ENCODE results near the gene FLVCR1. TPM values are rescaled to one million over a fixed set of nuclear protein-coding genes. Genes with fewer than 3 reads are reported as not detected.

The FLVCR1 gene
- total and polyA plus RNA-seq, 2 donors (not counting 3 experiments of a cell fraction or from before 2014, with no cell fraction given): 3.2 to 11.9 TPM

- no peak overlapping the region for H2AFZ ChIP-seq (ENCODE audit: low read depth, low read length)
- no peak for DNase-seq (ENCODE audit: low read depth, low spot score)
- no peak overlapping the region for H3K4me3 ChIP-seq (replicated peaks in 1 of 3; ENCODE audit: insufficient read depth in 1 of 3, low read depth in 1 of 3, low read length in 3 of 3)
- FAIRE-seq: no peak
- dilution Hi-C loops (cut with MboI; ENCODE audit: extremely low pct_ligation_motif_present, low sequenced_read_pairs) (no loop called here), intact Hi-C loops (cut with micrococcal nuclease) (no loop called here)
- no peak overlapping the region for H3K27ac ChIP-seq (ENCODE audit: insufficient read depth, low read depth, low read length)
- H3K36me3 ChIP-seq (ENCODE audit: control insufficient read depth in 2 of 2, extremely low read depth in 1 of 2, insufficient read depth in 2 of 2, low read length in 2 of 2): no peaks in the 10 kb centered on the region
- no TSS peak for BruUV-seq (replicated peaks)
- H3K9ac ChIP-seq (replicated peaks; ENCODE audit: extremely low read depth, insufficient read depth, low read length): no peak overlapping the region
- no peak overlapping the region for H3K4me2 ChIP-seq (ENCODE audit: insufficient read depth, low read length)
- H3K9me1 ChIP-seq (replicated peaks; ENCODE audit: control insufficient read depth, extremely low read depth, insufficient read depth, low read length): no peaks in the 10 kb centered on the region
- peaks cover 7 to 14% of the 10 kb centered on the region in 2 experiments for H3K27me3 ChIP-seq (ENCODE audit: control insufficient read depth in 2 of 2, insufficient read depth in 2 of 2, low read length in 2 of 2)
- no peaks in the 10 kb centered on the region for H3K79me2 ChIP-seq (ENCODE audit: control insufficient read depth, insufficient read depth, low read length)
- H4K20me1 ChIP-seq (replicated peaks; ENCODE audit: control insufficient read depth, extremely low read depth, insufficient read depth, low read length): no peaks in the 10 kb centered on the region
- no peaks in the 10 kb centered on the region for H3K9me3 ChIP-seq (replicated peaks; ENCODE audit: control insufficient read depth, insufficient read depth, low read length)
- TF ChIP-seq POLR2A (IDR thresholded peaks at IDR 0.05; ENCODE audit: low read depth, low read length): no peak
- no peak for TF ChIP-seq FOS (IDR thresholded peaks at IDR 0.05; ENCODE audit: borderline replicate concordance, insufficient read depth, low read length)
- no peak for TF ChIP-seq MAX (IDR thresholded peaks at IDR 0.05; ENCODE audit: insufficient read depth, insufficient read length)
- TF ChIP-seq POLR2AphosphoS5 (IDR thresholded peaks at IDR 0.05; ENCODE audit: insufficient read depth, low read depth, low read length): no peak
- TF ChIP-seq JUN (IDR thresholded peaks at IDR 0.05; ENCODE audit: borderline replicate concordance, insufficient read depth, insufficient read length, low read depth): no peak
- TF ChIP-seq MYC (IDR thresholded peaks at IDR 0.05; ENCODE audit: low read depth, low read length): no peak
- TF ChIP-seq CTCF (IDR thresholded peaks at IDR 0.05; ENCODE audit: extremely low read depth in 1 of 2, insufficient read depth in 1 of 2, low read depth in 1 of 2, low read length in 2 of 2): no peak
- TF ChIP-seq GATA2 (IDR thresholded peaks at IDR 0.05; ENCODE audit: insufficient read depth, insufficient read length, low read depth, low read length): no peak
- TF ChIP-seq EZH2 (IDR thresholded peaks at IDR 0.05; ENCODE audit: borderline replicate concordance, low read depth, low read length, severe bottlenecking): no peak
- ChIA-PET CTCF (interaction anchor here (1.2 to 2.1 kb wide), 2 partner anchors 12 to 461 kb away, joined by 3 to 4 read pairs; no protein-coding TSS in a partner anchor), POLR2A (no interaction called here)
- no peaks in the 10 kb centered on the region for H3K4me1 ChIP-seq (ENCODE audit: control insufficient read depth, extremely low read depth, insufficient read depth, low read length)
Observed at GRCh38 chr1:212938846-212939245, 80.8 kb downstream of the FLVCR1 start.
